ENCODE measurements around the gene GNAZ.

The GNAZ gene

DNA sequence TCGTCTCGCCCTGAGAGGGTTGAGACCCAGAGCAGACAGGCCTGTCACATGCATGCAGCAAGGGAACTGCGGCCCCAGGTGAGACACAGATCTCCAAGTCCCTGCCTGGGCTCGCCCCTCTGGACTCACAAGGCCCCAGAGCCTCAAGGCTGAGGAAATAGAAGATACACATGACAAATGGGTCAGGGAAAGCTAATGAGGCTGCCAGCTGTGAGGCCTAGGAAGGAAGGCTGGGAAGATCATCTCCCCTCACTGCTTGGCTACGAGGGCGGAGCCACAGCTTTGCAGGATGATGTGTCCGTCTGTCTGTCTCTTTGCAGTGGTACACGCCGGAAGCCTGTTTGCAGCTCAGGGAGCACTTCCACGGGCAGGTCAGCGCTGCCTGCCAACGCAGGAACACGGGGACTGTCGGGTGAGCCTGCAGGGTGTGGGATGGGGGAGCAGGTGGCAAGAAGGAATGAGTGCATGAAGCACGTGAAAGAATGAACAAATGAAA lies 79.5 kb downstream of the GNAZ start:
- Histone ChIP-seq H3K27me3 (no peaks in the 10 kb centered on the region), H3K36me3 (peaks cover 0 to 45% (median 8%) of the 10 kb centered on the region in 3 donors), H3K4me1 (peaks cover 0 to 41% (median 18%) of the 10 kb centered on the region in 4 donors), H3K27ac (no peak overlapping the region), H3K4me3 (no peak overlapping the region), H3K9me3 (no peaks in the 10 kb centered on the region)
- TF ChIP-seq, protein P1, sequence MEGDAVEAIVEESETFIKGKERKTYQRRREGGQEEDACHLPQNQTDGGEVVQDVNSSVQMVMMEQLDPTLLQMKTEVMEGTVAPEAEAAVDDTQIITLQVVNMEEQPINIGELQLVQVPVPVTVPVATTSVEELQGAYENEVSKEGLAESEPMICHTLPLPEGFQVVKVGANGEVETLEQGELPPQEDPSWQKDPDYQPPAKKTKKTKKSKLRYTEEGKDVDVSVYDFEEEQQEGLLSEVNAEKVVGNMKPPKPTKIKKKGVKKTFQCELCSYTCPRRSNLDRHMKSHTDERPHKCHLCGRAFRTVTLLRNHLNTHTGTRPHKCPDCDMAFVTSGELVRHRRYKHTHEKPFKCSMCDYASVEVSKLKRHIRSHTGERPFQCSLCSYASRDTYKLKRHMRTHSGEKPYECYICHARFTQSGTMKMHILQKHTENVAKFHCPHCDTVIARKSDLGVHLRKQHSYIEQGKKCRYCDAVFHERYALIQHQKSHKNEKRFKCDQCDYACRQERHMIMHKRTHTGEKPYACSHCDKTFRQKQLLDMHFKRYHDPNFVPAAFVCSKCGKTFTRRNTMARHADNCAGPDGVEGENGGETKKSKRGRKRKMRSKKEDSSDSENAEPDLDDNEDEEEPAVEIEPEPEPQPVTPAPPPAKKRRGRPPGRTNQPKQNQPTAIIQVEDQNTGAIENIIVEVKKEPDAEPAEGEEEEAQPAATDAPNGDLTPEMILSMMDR (IDR thresholded peaks at IDR 0.05): no peak
- no peak for DNase-seq
- intact Hi-C loops (cut with DNase I; ENCODE audit: low total_unique reads): loop anchor here (5.0 kb wide), 1 partner anchor 82 kb away; no protein-coding TSS in a partner anchor

DNA sequence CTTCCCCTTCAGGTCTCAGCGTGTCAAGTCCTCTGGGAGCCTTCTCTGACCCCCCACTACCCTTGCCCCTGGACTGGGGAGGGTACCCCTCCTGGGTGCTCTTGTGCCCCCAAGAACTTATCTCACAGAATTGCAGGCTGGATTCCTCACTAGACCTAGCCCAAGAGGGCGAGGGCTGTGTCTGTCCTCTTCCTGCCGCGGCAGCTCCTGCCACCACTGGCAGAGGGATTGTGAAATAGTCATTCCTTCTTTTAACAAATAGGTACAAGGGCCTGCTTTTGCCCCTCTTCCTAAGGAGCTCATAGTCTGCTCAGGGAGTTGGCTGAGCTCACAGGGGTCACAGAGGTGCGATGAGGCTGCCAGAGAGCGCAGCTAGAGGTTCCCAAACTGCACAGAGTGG lies 80.4 kb downstream of the GNAZ start:
- H3K9me3 ChIP-seq: no peaks in the 10 kb centered on the region
- no peak overlapping the region for H3K4me3 ChIP-seq
- peaks cover 0 to 45% (median 8%) of the 10 kb centered on the region in 3 donors for H3K36me3 ChIP-seq
- no peaks in the 10 kb centered on the region for H3K27me3 ChIP-seq
- intact Hi-C loops (cut with DNase I; ENCODE audit: low total_unique reads): no loop called here
- H3K27ac ChIP-seq: no peak overlapping the region
- no peak for DNase-seq
- TF ChIP-seq, protein P1 (IDR thresholded peaks at IDR 0.05): no peak
- H3K4me1 ChIP-seq: peaks cover 0 to 31% (median 12%) of the 10 kb centered on the region in 4 donors

DNA sequence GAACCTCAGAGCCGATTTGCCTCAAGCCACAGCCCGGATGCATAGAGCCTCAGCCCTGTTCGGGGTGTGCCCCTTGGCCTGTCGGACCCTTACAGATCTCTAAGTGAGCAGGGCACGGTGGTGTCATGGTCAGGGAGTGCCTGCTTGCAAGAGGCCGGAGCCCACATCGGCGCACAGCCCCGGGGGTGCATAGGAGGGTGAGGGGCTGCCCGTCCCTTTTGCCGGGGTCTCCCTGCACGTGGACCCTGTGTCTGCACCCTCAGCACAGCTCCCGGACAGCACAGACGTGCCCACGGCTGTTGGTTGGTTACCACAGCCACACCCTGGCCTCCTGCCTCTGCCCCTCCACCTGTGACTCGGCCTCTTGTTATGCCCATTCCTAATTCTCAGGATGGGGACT lies 81.5 kb downstream of the GNAZ start:
- H3K27ac ChIP-seq: no peak overlapping the region
- H3K9me3 ChIP-seq: no peaks in the 10 kb centered on the region
- no peak for DNase-seq
- intact Hi-C loops (cut with DNase I; ENCODE audit: low total_unique reads): no loop called here
- TF ChIP-seq, protein P1 (IDR thresholded peaks at IDR 0.05): no peak
- peaks cover 0 to 20% (median 11%) of the 10 kb centered on the region in 4 donors for H3K4me1 ChIP-seq
- H3K36me3 ChIP-seq: peaks cover 0 to 45% (median 8%) of the 10 kb centered on the region in 3 donors
- no peaks in the 10 kb centered on the region for H3K27me3 ChIP-seq
- H3K4me3 ChIP-seq: no peak overlapping the region

DNA sequence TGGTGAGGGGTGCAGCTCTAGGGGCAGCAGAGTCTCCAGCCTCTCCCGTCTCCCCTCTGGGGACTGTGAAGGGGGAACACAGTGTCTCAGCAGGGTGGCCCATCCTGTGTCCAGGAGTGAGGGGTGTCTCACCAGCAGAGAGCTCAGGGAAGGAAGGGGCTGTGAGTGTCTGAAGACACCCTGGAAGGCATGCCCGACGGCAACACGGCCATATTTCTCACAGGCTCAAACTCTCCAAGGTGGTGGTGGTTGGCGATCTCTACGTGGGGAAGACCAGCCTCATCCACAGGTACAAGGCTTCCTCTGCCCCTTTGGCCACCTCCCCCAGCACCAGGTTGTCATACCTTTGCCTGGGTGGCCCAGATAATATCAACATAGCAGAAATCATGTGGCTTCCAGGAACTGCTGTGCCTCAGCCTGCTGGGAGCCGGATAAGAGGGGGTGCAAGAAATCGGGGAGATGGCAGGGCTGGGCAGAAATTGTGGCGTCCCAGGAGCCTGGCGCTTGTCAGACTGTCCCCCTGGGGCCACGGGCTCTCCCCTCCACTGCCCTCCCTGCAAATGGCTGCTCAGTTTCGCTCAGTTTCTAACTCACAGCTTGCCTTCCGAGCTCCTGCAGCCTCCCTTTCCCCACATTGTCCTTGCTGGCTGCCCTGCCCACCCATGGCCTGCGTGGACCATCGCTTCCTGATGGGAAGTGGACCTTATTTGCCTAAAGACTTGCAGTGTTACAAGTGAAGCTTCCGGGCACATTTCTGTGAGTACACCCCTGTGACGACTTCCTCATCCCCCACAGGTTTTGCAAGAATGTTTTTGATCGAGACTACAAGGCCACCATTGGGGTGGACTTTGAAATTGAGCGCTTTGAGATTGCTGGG lies 82.2 kb downstream of the GNAZ start:
- TF ChIP-seq, protein P1 (IDR thresholded peaks at IDR 0.05): no peak
- no peak for DNase-seq
- peaks cover 0 to 45% (median 8%) of the 10 kb centered on the region in 3 donors for H3K36me3 ChIP-seq
- H3K27ac ChIP-seq: no peak overlapping the region
- intact Hi-C loops (cut with DNase I; ENCODE audit: low total_unique reads): no loop called here
- H3K27me3 ChIP-seq: no peaks in the 10 kb centered on the region
- H3K4me1 ChIP-seq: peaks cover 0 to 14% (median 9%) of the 10 kb centered on the region in 4 donors
- no peak overlapping the region for H3K4me3 ChIP-seq
- H3K9me3 ChIP-seq: no peaks in the 10 kb centered on the region

DNA sequence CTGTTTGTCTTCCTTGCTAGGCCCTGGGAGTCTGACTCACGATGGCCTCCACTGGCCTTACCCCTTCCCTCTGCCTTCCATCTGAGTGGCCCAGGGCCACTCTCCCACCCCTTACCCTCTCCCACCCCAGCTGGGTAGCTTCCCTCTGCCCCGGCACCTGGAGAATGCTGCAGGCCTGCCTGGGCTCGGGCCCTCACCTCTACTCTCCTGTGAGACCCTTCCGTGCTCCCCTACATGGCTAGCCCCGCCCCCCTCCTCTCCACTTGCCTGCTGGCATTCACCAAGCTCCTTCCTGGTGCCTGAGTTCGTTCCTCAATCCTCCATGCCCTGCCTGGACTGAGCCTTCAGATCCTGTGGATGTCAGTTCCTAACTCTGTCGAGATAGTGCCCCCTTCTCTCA lies 83.7 kb downstream of the GNAZ start:
- Histone ChIP-seq H3K9me3 (no peaks in the 10 kb centered on the region), H3K4me3 (no peak overlapping the region), H3K36me3 (peaks cover 0 to 54% (median 8%) of the 10 kb centered on the region in 3 donors), H3K27ac (no peak overlapping the region), H3K27me3 (no peaks in the 10 kb centered on the region), H3K4me1 (no peaks in the 10 kb centered on the region)
- no peak for DNase-seq
- TF ChIP-seq, protein P1 (IDR thresholded peaks at IDR 0.05): no peak
- intact Hi-C loops (cut with DNase I; ENCODE audit: low total_unique reads): no loop called here

All from tibial artery (tissue), 4 donors.